Natural killer cell (primary cell): Measurements from ENCODE around the gene EEF1A2. TPM values are rescaled to one million over a fixed set of nuclear protein-coding genes. Genes with fewer than 3 reads are reported as not detected.

Experiments used
- ATAC-seq, 3 donors: fragments of 150-1000 bp in 2 of 3; fragments of 200-7000 bp in 1 of 3; cut with Tn5 transposase; 1 replicate in 1 of 3; 2 replicates in 2 of 3; pipeline ENCODE4 v1.10.0; 2021; ENCODE audit warnings: mild to moderate bottlenecking in 2 of 3, moderate library complexity in 2 of 3
- DNase-seq, 2 donors: peaks; one replicate each; pipeline versions ENCODE4 v3.0.0 to v3.0.0-alpha.2; 2013 to 2021; ENCODE audit warnings: mixed read lengths in 1 of 2
- H3K27ac ChIP-seq: one replicate; pipeline ENCODE4 v1.5.1; 2013; ENCODE audit warnings: mild to moderate bottlenecking, low read length
- H3K27me3 ChIP-seq: one replicate; pipeline ENCODE4 v1.6.1; 2013; ENCODE audit warnings: low read length; ENCODE audit not compliant: control insufficient read depth, insufficient read depth
- H3K36me3 ChIP-seq: one replicate; pipeline ENCODE4 v1.6.1; 2013; ENCODE audit warnings: low read length; ENCODE audit not compliant: control insufficient read depth, insufficient read depth
- H3K4me1 ChIP-seq: one replicate; pipeline ENCODE4 v1.6.1; 2013; ENCODE audit warnings: low read length; ENCODE audit not compliant: control insufficient read depth, insufficient read depth
- H3K4me3 ChIP-seq: one replicate; pipeline ENCODE4 v1.5.1; 2013; ENCODE audit warnings: low read length
- H3K9me3 ChIP-seq: one replicate; pipeline ENCODE4 v1.6.1; 2013; ENCODE audit warnings: low read length; ENCODE audit not compliant: control insufficient read depth, insufficient read depth
- H3K27ac Mint-ChIP-seq, 2 donors: one replicate each; pipeline ENCODE4 v1.8.0; 2022; ENCODE audit warnings: mild to moderate bottlenecking in 2 of 2, mixed read lengths in 2 of 2, moderate library complexity in 1 of 2
- H3K27me3 Mint-ChIP-seq, 2 donors: one replicate each; pipeline ENCODE4 v1.8.0; 2022; ENCODE audit warnings: low read depth in 2 of 2, mixed read lengths in 2 of 2
- H3K36me3 Mint-ChIP-seq: one replicate; pipeline ENCODE4 v1.8.0; 2022; ENCODE audit warnings: mixed read lengths
- H3K4me1 Mint-ChIP-seq, 2 donors: one replicate each; pipeline ENCODE4 v1.8.0; 2022; ENCODE audit warnings: mixed read lengths in 2 of 2
- H3K4me3 Mint-ChIP-seq: one replicate; pipeline ENCODE4 v1.8.0; 2022; ENCODE audit warnings: mild to moderate bottlenecking, moderate library complexity, mixed read lengths
- H3K9me3 Mint-ChIP-seq, 2 donors: one replicate each; pipeline ENCODE4 v1.8.0; 2022; ENCODE audit warnings: mixed read lengths in 2 of 2
- WGBS: methylation state at CpG from one replicate; pipeline ENCODE4 v1.1.7; 2013; ENCODE audit warnings: missing lambda C conversion rate; ENCODE audit not compliant: insufficient coverage; 5-methylcytosine and 5-hydroxymethylcytosine counted together
- intact Hi-C: fragments of 100-400 bp; cut with micrococcal nuclease; formaldehyde crosslinking; loops from one replicate; pipeline ENCODE4 v1.14.2; 2022
- total RNA-seq, 4 donors: library from RNA; stranded (reverse); fragments of 120-200 nt in 1 of 4; gene quantifications; one replicate each; pipeline versions ENCODE4 v1.2.3 to v1.2.4, GENCODE V29; 2013 to 2022
- TF ChIP-seq, protein P1 (sequence below): fragments of 200-600 bp; IDR thresholded peaks from one replicate; pipeline ENCODE4 v1.8.0; 2022; ENCODE audit warnings: antibody characterized with exemption

Gene EEF1A2
- total RNA-seq, 3 donors from 2014 or later (not counting 1 experiment from before 2014, with no cell fraction given): 0.14 to 0.86 (median 0.35) TPM

DNA sequence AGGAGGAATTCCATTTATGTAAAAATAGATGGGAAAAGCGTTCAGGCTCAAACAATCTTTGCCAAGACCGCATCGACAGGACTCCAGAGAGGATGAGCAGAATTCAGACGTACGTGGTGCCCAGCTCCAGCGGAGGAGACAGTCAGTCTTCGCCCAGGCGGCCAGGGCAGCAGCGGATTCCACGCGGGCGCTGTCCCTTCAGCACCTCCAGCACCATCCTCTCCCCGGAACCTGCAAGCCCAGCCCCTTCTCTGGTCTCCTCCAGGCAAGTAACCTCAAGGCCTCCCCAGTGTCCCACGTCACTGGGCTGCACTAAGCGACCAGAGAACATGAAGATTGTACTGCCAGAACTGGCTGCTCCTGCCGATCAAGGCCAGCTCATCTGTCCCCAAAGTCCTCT, 23.7 kb downstream of the EEF1A2 start:
- no peaks in the 10 kb centered on the region for H3K36me3 Mint-ChIP-seq
- no peaks in the 10 kb centered on the region for H3K9me3 Mint-ChIP-seq
- H3K27me3 Mint-ChIP-seq: peaks cover 25 to 28% of the 10 kb centered on the region in 2 donors
- Histone ChIP-seq H3K36me3 (no peaks in the 10 kb centered on the region), H3K27ac (no peak overlapping the region), H3K9me3 (no peaks in the 10 kb centered on the region), H3K4me3 (no peak overlapping the region), H3K27me3 (peaks cover 30% of the 10 kb centered on the region), H3K4me1 (no peaks in the 10 kb centered on the region)
- peaks cover 0 to 6% of the 10 kb centered on the region in 2 donors for H3K4me1 Mint-ChIP-seq
- H3K4me3 Mint-ChIP-seq: no peak overlapping the region
- TF ChIP-seq, protein P1, sequence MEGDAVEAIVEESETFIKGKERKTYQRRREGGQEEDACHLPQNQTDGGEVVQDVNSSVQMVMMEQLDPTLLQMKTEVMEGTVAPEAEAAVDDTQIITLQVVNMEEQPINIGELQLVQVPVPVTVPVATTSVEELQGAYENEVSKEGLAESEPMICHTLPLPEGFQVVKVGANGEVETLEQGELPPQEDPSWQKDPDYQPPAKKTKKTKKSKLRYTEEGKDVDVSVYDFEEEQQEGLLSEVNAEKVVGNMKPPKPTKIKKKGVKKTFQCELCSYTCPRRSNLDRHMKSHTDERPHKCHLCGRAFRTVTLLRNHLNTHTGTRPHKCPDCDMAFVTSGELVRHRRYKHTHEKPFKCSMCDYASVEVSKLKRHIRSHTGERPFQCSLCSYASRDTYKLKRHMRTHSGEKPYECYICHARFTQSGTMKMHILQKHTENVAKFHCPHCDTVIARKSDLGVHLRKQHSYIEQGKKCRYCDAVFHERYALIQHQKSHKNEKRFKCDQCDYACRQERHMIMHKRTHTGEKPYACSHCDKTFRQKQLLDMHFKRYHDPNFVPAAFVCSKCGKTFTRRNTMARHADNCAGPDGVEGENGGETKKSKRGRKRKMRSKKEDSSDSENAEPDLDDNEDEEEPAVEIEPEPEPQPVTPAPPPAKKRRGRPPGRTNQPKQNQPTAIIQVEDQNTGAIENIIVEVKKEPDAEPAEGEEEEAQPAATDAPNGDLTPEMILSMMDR: no peak
- peak in 2 of 3 donors; percentile 46 to 47 for ATAC-seq
- intact Hi-C loops: no loop called here
- peak in 1 of 2 donors; percentile 27 for DNase-seq
- H3K27ac Mint-ChIP-seq: no peak overlapping the region
- WGBS: 18% methylated on average over 16 of the region's 16 CpGs

DNA sequence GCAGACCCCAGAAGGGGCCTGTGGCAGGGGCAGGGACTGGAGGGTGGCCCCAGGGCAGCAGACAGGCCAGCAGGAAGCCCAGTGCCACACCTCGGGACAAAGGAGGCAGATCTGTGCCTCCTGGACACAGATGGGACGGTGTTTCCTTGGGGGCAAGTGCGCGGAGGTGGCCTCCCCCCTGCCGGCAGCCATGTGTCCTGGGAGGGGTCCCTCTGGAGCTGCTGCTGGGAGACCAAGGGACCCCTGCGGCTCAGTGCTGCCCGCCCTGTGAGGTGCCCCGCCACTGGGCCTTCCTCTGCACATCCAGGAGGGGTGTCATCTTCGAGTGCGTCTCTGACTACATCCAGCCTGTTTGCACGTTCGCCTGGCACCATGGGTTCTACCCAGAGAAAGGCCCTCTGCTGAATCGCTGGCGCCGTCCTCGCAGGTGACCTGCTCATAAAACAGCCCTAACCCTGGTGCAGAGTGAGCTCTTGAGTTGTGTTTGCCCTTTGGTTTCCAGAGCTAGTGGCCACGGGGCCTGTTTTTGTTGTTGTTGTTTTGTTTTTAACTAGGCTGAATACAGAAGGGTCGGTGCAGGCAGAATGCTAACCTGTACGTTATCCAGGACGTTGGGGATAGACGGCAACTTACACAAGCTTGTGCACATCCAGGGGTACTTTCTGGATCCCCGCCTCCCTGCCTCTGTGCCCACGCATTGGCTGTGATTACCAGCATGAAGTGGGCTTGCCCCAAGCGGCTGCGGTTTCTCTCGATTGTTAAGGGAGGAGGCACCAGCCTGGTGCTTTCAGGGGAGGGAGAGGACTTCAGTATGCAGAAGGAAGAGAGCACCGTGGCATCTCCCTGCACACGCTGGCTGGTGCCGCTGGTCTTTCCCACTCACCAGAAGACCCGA, 25.1 kb downstream of the EEF1A2 start:
- 40% methylated on average over 30 of the region's 30 CpGs for WGBS
- H3K4me1 Mint-ChIP-seq: peaks cover 0 to 6% of the 10 kb centered on the region in 2 donors
- TF ChIP-seq, protein P1: no peak
- intact Hi-C loops: no loop called here
- Histone ChIP-seq H3K4me1 (no peaks in the 10 kb centered on the region), H3K27me3 (peaks cover 33% of the 10 kb centered on the region), H3K9me3 (no peaks in the 10 kb centered on the region), H3K36me3 (no peaks in the 10 kb centered on the region), H3K27ac (no peak overlapping the region), H3K4me3 (no peak overlapping the region)
- peak in 1 of 3 donors; percentile 45 for ATAC-seq
- H3K27me3 Mint-ChIP-seq: peaks cover 25 to 27% of the 10 kb centered on the region in 2 donors
- no peak overlapping the region for H3K27ac Mint-ChIP-seq
- no peaks in the 10 kb centered on the region for H3K36me3 Mint-ChIP-seq
- H3K4me3 Mint-ChIP-seq: no peak overlapping the region
- H3K9me3 Mint-ChIP-seq: no peaks in the 10 kb centered on the region
- DNase-seq: peak in 1 of 2 donors; percentile 39

DNA sequence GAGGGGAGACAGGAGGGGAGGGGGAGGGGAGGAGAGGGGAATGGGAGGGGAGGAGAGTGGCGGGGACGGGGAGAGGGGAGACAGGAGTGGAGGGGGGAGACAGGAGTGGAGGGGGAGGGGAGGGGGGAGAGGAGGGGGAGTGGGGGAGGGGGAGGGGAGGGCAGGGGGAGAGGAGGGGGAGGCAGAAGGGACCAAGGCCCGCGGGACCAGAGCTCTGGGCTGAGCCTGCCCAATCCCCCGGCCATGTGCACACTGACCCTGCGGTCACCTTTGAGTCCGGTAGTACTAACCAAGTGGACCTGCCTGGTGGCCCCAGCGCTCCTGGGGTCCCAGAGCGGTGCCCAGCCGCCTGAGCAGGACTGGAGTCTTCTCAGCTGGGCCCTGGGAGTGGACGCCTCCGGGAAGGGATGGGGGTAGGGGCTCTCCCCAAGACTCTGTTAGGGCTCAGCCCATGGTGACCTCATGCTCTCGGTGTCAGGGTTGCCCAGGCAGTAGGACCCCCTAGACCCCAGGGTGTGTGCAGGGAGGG, 26.0 kb downstream of the EEF1A2 start:
- Histone ChIP-seq H3K27ac (no peak overlapping the region), H3K36me3 (no peaks in the 10 kb centered on the region), H3K27me3 (peaks cover 31% of the 10 kb centered on the region), H3K4me1 (no peaks in the 10 kb centered on the region), H3K9me3 (no peaks in the 10 kb centered on the region), H3K4me3 (no peak overlapping the region)
- H3K27me3 Mint-ChIP-seq: peaks cover 21 to 25% of the 10 kb centered on the region in 2 donors
- no peak overlapping the region for H3K4me3 Mint-ChIP-seq
- 72% methylated on average over 11 of the region's 13 CpGs for WGBS
- intact Hi-C loops: no loop called here
- H3K9me3 Mint-ChIP-seq: no peaks in the 10 kb centered on the region
- TF ChIP-seq, protein P1: no peak
- peaks cover 0 to 6% of the 10 kb centered on the region in 2 donors for H3K4me1 Mint-ChIP-seq
- H3K36me3 Mint-ChIP-seq: no peaks in the 10 kb centered on the region
- H3K27ac Mint-ChIP-seq: no peak overlapping the region
- DNase-seq (no peak), ATAC-seq (no peak)
